Epithelial cell of esophagus (primary cell): ENCODE measurements around the gene ALS2.
A peak's percentile ranks its signal among the peaks of the same experiment; 100 is the strongest.

Source experiments
- DNase-seq: peaks from one replicate; pipeline ENCODE4 v3.0.0; 2010; ENCODE audit warnings: low read depth
- H3K4me3 ChIP-seq: 2 replicates; pipeline ENCODE4 v1.5.1; 2011; ENCODE audit warnings: mild to moderate bottlenecking, low read length, control low read depth
- CTCF ChIP-seq: IDR thresholded peaks from 2 replicates; pipeline ENCODE4 v1.5.1; 2011; ENCODE audit warnings: low read depth, mild to moderate bottlenecking, low read length, control low read depth, inconsistent platforms; ENCODE audit not compliant: insufficient read depth; ENCODE audit errors: missing control alignments

ALS2 gene

DNA sequence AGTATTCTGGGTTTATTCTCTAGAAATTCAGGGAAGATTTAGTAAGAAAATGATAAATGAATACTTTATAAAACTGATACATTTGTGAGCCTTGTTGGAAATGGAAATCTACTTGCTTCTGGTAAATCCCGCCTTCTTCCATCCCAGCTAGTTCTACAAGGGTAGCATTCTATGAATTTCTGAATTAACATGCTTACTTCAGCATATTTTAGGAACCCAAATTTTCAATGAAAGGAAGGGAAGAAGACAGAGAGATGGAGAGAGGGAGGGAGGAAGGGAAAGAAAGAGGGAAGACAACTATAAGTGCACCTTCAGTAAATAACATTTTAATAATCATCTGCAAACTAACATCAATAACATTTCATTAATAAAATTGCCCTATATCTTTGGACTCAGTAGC, 110.9 kb downstream of the ALS2 start:
- no peak for TF ChIP-seq CTCF
- DNase-seq: no peak
- no peak overlapping the region for H3K4me3 ChIP-seq

- TF ChIP-seq CTCF: no peak
- H3K4me3 ChIP-seq: no peak overlapping the region
- no peak for DNase-seq
These were observed 112.3 kb downstream of the ALS2 start for GRCh38 chr2:201668402-201668910.

GRCh38 chr2:201664334-201664733, 116.4 kb downstream of the ALS2 start:
- no peak overlapping the region for H3K4me3 ChIP-seq
- no peak for TF ChIP-seq CTCF
- no peak for DNase-seq

DNA sequence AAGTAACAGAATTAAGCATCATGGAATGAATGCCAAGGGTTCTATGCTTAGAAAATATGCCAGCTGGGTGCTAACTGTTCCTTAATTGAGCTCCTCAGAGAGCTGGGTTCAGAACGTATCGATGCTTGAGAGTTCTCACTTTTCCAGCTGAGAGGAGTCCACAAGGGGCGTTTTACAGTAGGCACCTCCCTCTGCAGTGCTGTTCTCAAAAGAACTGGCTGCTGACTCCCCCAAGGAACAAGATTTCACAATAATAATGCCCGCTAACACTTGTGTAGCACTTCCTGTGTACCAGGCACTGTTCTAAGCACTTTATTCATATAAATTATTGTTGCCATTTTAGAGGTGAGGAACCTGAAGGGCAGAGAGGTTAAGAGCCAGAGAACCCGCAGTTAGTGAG, 119.4 kb downstream of the ALS2 start:
- no peak for DNase-seq
- TF ChIP-seq CTCF: no peak

GRCh38 chr2:201660293-201660895, 120.3 kb downstream of the ALS2 start:
- TF ChIP-seq CTCF: no peak
- peak; percentile 34 for DNase-seq
- H3K4me3 ChIP-seq: no peak overlapping the region

More for the DNA sequence above, 119.4 kb downstream of the ALS2 start:
- H3K4me3 ChIP-seq: no peak overlapping the region

DNA sequence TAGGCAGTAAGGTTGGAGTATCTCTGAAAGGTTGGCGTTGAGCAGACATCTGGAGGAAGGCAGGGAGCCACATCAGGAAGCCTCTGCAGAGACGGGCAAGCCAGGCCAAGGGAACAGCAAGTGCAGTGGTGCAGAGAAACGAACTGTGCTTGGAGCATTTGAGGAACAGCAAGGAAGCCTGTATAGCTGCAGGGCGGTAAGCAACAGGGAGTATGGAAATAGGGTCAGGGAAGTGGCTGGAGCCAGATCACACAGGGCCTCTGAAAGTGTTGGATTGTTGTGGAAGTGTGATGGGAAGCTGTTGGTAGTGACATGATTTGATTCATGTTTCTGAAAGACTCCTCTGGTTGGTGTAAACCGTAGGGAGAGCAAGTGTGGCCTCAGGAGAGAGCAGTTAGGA, 124.0 kb downstream of the ALS2 start:
- H3K4me3 ChIP-seq: no peak overlapping the region
- DNase-seq: no peak
- TF ChIP-seq CTCF: no peak

GRCh38 chr2:201656102-201656501, 124.6 kb downstream of the ALS2 start:
- TF ChIP-seq CTCF: no peak
- H3K4me3 ChIP-seq: no peak overlapping the region
- no peak for DNase-seq
